T-helper 2 cell treated with Interferon-gamma antibody and Interleukin-4, amounts not matched to agents 5 μg/mL and 100 μg/mL, for 36 hours (primary cell): Measurements from ENCODE around the gene MAG.
"Not testable (repeated sequence)": the region's sequence is repeated elsewhere in the genome, so short reads cannot be mapped to it uniquely, and the experiment has no call there.

Source experiments
- DNase-seq: peaks from one replicate; pipeline ENCODE4 v3.0.0; 2021; ENCODE audit warnings: low spot score
- H3K27ac Mint-ChIP-seq: one replicate; pipeline ENCODE4 v1.8.0; 2021; ENCODE audit warnings: mild to moderate bottlenecking, mixed read lengths
- H3K27me3 Mint-ChIP-seq: one replicate; pipeline ENCODE4 v1.8.0; 2021; ENCODE audit warnings: low read depth, mixed read lengths
- H3K36me3 Mint-ChIP-seq: one replicate; pipeline ENCODE4 v1.8.0; 2021; ENCODE audit warnings: low read depth, mixed read lengths
- H3K4me1 Mint-ChIP-seq: one replicate; pipeline ENCODE4 v1.8.0; 2021; ENCODE audit warnings: low read depth, mixed read lengths
- H3K4me3 Mint-ChIP-seq: one replicate; pipeline ENCODE4 v1.8.0; 2022; ENCODE audit warnings: mild to moderate bottlenecking, moderate library complexity, mixed read lengths
- H3K9me3 Mint-ChIP-seq: one replicate; pipeline ENCODE4 v1.8.0; 2021; ENCODE audit warnings: mixed read lengths

MAG gene

DNA sequence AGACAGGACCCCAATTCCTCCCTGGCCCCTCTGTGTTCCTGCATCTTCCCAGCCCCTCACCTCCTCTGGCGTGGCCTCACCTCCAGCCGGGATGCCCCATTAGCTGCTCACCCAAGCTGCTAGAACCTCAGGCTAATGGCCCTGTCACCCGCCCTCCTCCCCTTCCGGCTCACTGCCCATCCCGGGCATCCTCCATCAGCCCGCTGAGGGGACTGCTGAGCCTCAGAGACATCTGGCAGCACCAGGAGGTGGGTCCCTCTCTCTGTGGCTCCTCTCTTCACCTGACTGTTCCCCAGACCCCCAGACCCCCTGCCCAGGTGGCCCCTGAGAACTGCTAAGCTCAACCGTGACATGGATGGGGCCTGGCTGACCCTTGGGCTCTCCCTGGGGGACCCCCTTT is 58.6 kb downstream of the MAG start:
- H3K36me3 Mint-ChIP-seq: no peaks in the 10 kb centered on the region
- peaks cover 30% of the 10 kb centered on the region for H3K4me1 Mint-ChIP-seq
- no peak overlapping the region for H3K27ac Mint-ChIP-seq
- no peak for DNase-seq
- H3K4me3 Mint-ChIP-seq: no peak overlapping the region
- no peaks in the 10 kb centered on the region for H3K9me3 Mint-ChIP-seq
- H3K27me3 Mint-ChIP-seq: no peaks in the 10 kb centered on the region

- Mint-ChIP-seq H3K27me3 (no peaks in the 10 kb centered on the region), H3K27ac (no peak overlapping the region), H3K9me3 (no peaks in the 10 kb centered on the region), H3K36me3 (no peaks in the 10 kb centered on the region), H3K4me3 (no peak overlapping the region), H3K4me1 (peaks cover 22% of the 10 kb centered on the region)
- DNase-seq: no peak
Measured at GRCh38 chr19:35351411-35352176, 59.6 kb downstream of the MAG start.

DNA sequence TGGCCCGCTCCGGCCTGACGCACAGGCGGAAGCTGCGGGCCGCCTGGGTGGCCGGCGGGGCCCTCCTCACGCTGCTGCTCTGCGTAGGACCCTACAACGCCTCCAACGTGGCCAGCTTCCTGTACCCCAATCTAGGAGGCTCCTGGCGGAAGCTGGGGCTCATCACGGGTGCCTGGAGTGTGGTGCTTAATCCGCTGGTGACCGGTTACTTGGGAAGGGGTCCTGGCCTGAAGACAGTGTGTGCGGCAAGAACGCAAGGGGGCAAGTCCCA is 60.2 kb downstream of the MAG start:
- Mint-ChIP-seq H3K4me3 (no peak overlapping the region), H3K27ac (no peak overlapping the region), H3K36me3 (no peaks in the 10 kb centered on the region)

GRCh38 chr19:35352448-35353304 is 60.7 kb downstream of the MAG start:
- Mint-ChIP-seq H3K36me3 (no peaks in the 10 kb centered on the region), H3K27ac (no peak overlapping the region), H3K4me3 (no peak overlapping the region), H3K27me3 (no peaks in the 10 kb centered on the region), H3K4me1 (peaks cover 13% of the 10 kb centered on the region), H3K9me3 (no peaks in the 10 kb centered on the region)
- peak; percentile 71 for DNase-seq

More for the DNA sequence above, 60.2 kb downstream of the MAG start:
- no peak for DNase-seq
- peaks cover 17% of the 10 kb centered on the region for H3K4me1 Mint-ChIP-seq
- H3K27me3 Mint-ChIP-seq: no peaks in the 10 kb centered on the region
- no peaks in the 10 kb centered on the region for H3K9me3 Mint-ChIP-seq

GRCh38 chr19:35353635-35354034 is 61.7 kb downstream of the MAG start:
- H3K27ac Mint-ChIP-seq: no peak overlapping the region
- no peaks in the 10 kb centered on the region for H3K9me3 Mint-ChIP-seq
- H3K4me1 Mint-ChIP-seq: peaks cover 14% of the 10 kb centered on the region
- no peaks in the 10 kb centered on the region for H3K36me3 Mint-ChIP-seq
- no peak overlapping the region for H3K4me3 Mint-ChIP-seq
- no peaks in the 10 kb centered on the region for H3K27me3 Mint-ChIP-seq
- DNase-seq: no peak

DNA sequence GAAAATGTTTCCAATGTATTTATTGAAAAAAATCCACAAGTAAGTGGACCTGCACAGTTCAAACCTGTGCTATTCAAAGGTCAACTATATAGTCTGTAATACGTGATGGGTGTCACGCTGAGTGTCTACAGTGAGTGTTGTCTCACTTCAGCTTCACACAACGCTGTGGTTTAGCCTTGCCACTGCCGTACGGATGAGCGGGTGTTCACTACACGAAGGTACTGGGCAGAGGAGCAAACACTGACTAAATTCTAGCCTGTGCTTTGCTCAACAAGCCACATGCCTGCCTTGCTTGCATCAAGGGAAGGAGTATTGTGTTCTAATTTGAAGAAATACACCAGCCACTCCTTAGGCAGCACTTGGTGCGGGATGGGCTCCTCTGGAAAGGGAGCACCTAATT is 62.9 kb downstream of the MAG start:
- no peak for DNase-seq
- Mint-ChIP-seq H3K36me3 (no peaks in the 10 kb centered on the region), H3K27ac (no peak overlapping the region), H3K9me3 (no peaks in the 10 kb centered on the region), H3K4me3 (no peak overlapping the region), H3K27me3 (no peaks in the 10 kb centered on the region), H3K4me1 (peaks cover 14% of the 10 kb centered on the region)

- H3K36me3 Mint-ChIP-seq: no peaks in the 10 kb centered on the region
Measured at GRCh38 chr19:35355791-35356460, 64.0 kb downstream of the MAG start.

GRCh38 chr19:35357867-35358573 is 66.1 kb downstream of the MAG start, which contains the start of gene FFAR3:
FFAR3 (plus strand) TSS chr19:35358460; CDS start chr19:35358891, 431 bp downstream.
- Mint-ChIP-seq H3K27me3 (no peaks in the 10 kb centered on the region), H3K4me1 (peaks cover 9% of the 10 kb centered on the region), H3K4me3 (peak within 1 kb of the TSS; percentile 2), H3K27ac (peak within 1 kb of the TSS; percentile 14), H3K36me3 (no peaks in the 10 kb centered on the region), H3K9me3 (no peaks in the 10 kb centered on the region)
- no peak for DNase-seq

More at GRCh38 chr19:35355791-35356460, 64.0 kb downstream of the MAG start:
- no peak for DNase-seq
- H3K27me3 Mint-ChIP-seq: no peaks in the 10 kb centered on the region
- H3K27ac Mint-ChIP-seq: no peak overlapping the region
- H3K4me3 Mint-ChIP-seq: no peak overlapping the region
- H3K9me3 Mint-ChIP-seq: no peaks in the 10 kb centered on the region
- H3K4me1 Mint-ChIP-seq: peaks cover 14% of the 10 kb centered on the region

GRCh38 chr19:35358834-35359233 is 66.9 kb downstream of the MAG start:
- H3K4me3 Mint-ChIP-seq, H3K36me3 Mint-ChIP-seq, H3K27me3 Mint-ChIP-seq, H3K9me3 Mint-ChIP-seq, DNase-seq, H3K27ac Mint-ChIP-seq, H3K4me1 Mint-ChIP-seq: not testable (repeated sequence)

- not testable (repeated sequence) for H3K4me3 Mint-ChIP-seq, DNase-seq, H3K4me1 Mint-ChIP-seq, H3K9me3 Mint-ChIP-seq, H3K36me3 Mint-ChIP-seq, H3K27ac Mint-ChIP-seq, H3K27me3 Mint-ChIP-seq
Measured at GRCh38 chr19:35359395-35359794, 67.4 kb downstream of the MAG start.

DNA sequence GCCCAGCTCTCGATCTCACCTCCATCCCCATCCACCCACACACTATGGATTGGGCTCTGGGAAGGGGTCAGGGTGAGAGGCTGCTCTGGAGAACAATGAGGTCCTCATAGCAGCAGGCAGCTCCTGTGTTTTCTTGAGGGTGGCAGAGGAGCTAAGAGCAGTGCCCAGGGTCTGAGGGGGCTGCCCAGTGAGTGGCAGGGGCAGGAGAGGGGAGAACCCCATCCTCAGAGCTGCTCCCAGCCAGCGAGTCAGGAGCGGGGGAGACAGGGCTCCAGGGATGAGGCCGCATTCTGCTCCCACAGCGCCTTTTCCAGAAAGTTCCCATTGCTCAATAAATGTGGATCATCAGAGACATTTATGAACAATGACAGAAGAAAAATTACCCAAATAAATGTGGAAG is 68.1 kb downstream of the MAG start:
- not testable (repeated sequence) for H3K9me3 Mint-ChIP-seq, H3K27ac Mint-ChIP-seq, H3K4me1 Mint-ChIP-seq, H3K36me3 Mint-ChIP-seq, H3K27me3 Mint-ChIP-seq, H3K4me3 Mint-ChIP-seq, DNase-seq

DNA sequence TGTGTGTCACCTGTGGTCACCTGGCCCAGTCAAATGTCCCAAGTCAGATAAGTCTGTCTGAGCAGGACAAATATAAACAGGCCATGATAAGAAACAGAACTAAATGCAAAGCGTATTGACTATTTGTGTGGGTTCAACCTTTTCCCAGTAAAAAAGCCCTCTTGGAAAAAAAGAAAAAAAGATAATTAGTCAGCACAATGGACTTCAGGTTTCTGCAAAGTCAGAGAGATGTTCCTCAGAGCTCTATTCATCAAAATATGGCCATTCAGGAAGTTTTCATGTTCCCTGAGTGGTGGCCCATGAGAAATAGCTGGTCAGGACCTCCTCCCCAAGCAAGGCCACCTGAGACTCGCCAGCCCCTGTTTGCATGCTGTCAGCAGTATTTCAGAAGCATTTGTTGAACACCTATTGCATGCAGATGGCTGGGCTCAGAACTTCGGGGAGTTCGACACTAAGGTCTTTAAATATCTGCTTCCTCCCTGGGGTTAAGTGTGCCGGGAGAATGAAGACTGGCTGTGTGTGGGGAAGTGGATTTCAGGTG is 69.0 kb downstream of the MAG start:
- peaks cover 4% of the 10 kb centered on the region for H3K27me3 Mint-ChIP-seq
- DNase-seq: no peak
- no peaks in the 10 kb centered on the region for H3K36me3 Mint-ChIP-seq
- H3K4me1 Mint-ChIP-seq: peaks cover 9% of the 10 kb centered on the region
- no peaks in the 10 kb centered on the region for H3K9me3 Mint-ChIP-seq
- no peak overlapping the region for H3K27ac Mint-ChIP-seq
- no peak overlapping the region for H3K4me3 Mint-ChIP-seq

DNA sequence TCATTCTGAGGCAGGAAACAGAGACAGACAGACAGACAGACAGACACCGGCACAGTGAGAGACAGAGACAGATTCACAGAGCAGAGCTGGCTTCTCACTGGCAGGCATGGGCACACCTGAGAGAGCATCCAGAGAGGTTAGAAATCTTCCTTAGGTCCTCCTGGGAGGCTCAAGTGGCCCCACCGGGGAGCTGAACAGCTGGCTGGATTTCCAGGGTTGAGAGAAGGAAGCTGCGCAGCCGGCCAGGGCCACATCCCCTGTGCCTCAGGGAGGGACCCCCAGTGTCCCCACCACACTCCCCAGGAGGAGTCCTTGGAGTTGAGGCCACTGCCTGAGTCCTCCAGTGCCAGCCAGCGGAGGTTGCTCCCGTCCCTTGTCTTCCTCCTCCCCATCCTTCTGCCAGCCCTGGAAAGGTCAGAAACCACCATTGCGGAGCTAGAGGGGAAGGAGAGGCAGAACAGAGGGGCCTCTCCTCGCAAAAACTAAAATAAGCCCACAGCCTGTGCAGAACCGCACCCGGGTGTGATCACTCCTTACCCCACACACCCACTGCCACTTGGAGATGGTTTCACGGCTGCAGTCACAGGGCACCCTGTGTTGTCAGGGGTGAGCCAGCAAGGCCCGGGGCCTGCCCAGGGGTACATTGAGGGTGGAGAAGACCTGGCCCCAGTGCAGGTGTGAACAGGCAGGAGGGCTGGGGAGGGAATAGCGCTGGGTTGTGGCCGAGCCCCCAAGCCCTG is 70.5 kb downstream of the MAG start:
- no peak overlapping the region for H3K27ac Mint-ChIP-seq
- no peaks in the 10 kb centered on the region for H3K36me3 Mint-ChIP-seq
- H3K27me3 Mint-ChIP-seq: peaks cover 7% of the 10 kb centered on the region
- no peaks in the 10 kb centered on the region for H3K9me3 Mint-ChIP-seq
- no peak for DNase-seq
- peaks cover 9% of the 10 kb centered on the region for H3K4me1 Mint-ChIP-seq
- H3K4me3 Mint-ChIP-seq: no peak overlapping the region
